T47D (cell line): ENCODE measurements around the gene C11orf52.

Experiments
- DNase-seq, 2 experiments: peaks; one replicate each; pipeline versions ENCODE4 v3.0.0 to v3.0.0-alpha.2; 2011 to 2012; ENCODE audit warnings: low read depth in 1 of 2, low spot score in 1 of 2
- JUND ChIP-seq: IDR thresholded peaks from 2 replicates; pipeline ENCODE4 v1.6.1; 2012; ENCODE audit warnings: low read depth
- in situ Hi-C: cut with HindIII; loops from 2 replicates; pipeline ENCODE4 v1.10.0; 2016; ENCODE audit warnings: low sequenced_read_pairs, low pct_unique_long_range_greater_than_20kb

C11orf52 gene

GRCh38 chr11:111951565-111951964, 32.9 kb downstream of the C11orf52 start:
- no peak for TF ChIP-seq JUND
- DNase-seq = no peak
- in situ Hi-C loops = no loop called here

GRCh38 chr11:111954154-111954553, 35.4 kb downstream of the C11orf52 start:
- in situ Hi-C loops = no loop called here
- no peak for TF ChIP-seq JUND
- no peak for DNase-seq

GRCh38 chr11:111957663-111958444, 39.1 kb downstream of the C11orf52 start:
- in situ Hi-C loops = no loop called here
- no peak for TF ChIP-seq JUND
- no peak for DNase-seq

- in situ Hi-C loops = no loop called here
- TF ChIP-seq JUND = no peak
Measured at GRCh38 chr11:111960916-111961315, 42.2 kb downstream of the C11orf52 start.

GRCh38 chr11:111961389-111962300, 42.9 kb downstream of the C11orf52 start:
- DNase-seq = no peak
- no peak for TF ChIP-seq JUND
- in situ Hi-C loops = no loop called here

More at GRCh38 chr11:111960916-111961315, 42.2 kb downstream of the C11orf52 start:
- peak in 1 of 2 experiments; percentile 34 for DNase-seq

- no peak for DNase-seq
- in situ Hi-C loops = no loop called here
Measured at GRCh38 chr11:111963931-111964340, 45.2 kb downstream of the C11orf52 start.

GRCh38 chr11:111966678-111967077, 48.0 kb downstream of the C11orf52 start:
- in situ Hi-C loops = no loop called here
- DNase-seq = no peak

More at GRCh38 chr11:111963931-111964340, 45.2 kb downstream of the C11orf52 start:
- no peak for TF ChIP-seq JUND

GRCh38 chr11:111967649-111968048, 48.9 kb downstream of the C11orf52 start:
- no peak for DNase-seq
- no peak for TF ChIP-seq JUND
- in situ Hi-C loops = no loop called here

More at GRCh38 chr11:111966678-111967077, 48.0 kb downstream of the C11orf52 start:
- TF ChIP-seq JUND = no peak

- no peak for TF ChIP-seq JUND
- no peak for DNase-seq
- in situ Hi-C loops = no loop called here
Measured at GRCh38 chr11:111969344-111969743, 50.6 kb downstream of the C11orf52 start.

GRCh38 chr11:111974446-111974845, 55.7 kb downstream of the C11orf52 start:
- no peak for TF ChIP-seq JUND
- DNase-seq = no peak
- in situ Hi-C loops = no loop called here

- no peak for TF ChIP-seq JUND
- DNase-seq = peak; percentile 48 to 56
- in situ Hi-C loops = no loop called here
Measured at GRCh38 chr11:111975076-111975806, 56.5 kb downstream of the C11orf52 start.

GRCh38 chr11:111976119-111976766, 57.5 kb downstream of the C11orf52 start:
- in situ Hi-C loops = no loop called here
- TF ChIP-seq JUND = no peak
- no peak for DNase-seq
